GM12865 (cell line): ENCODE results near the gene UPK3B.
"Not testable (repeated sequence)": the region's sequence is repeated elsewhere in the genome, so short reads cannot be mapped to it uniquely, and the experiment has no call there.

Experiments
- DNase-seq: peaks from one replicate; pipeline ENCODE4 v3.0.0; 2010; ENCODE audit warnings: low read depth
- H3K4me3 ChIP-seq: 2 replicates; pipeline ENCODE4 v1.5.1; 2011; ENCODE audit warnings: mild to moderate bottlenecking, low read depth, low read length, control low read depth
- CTCF ChIP-seq: IDR thresholded peaks from 2 replicates; pipeline ENCODE4 v1.5.1; 2011; ENCODE audit warnings: low read length, control low read depth, low read depth, inconsistent platforms; ENCODE audit not compliant: insufficient read depth; ENCODE audit errors: missing control alignments

Gene UPK3B

GRCh38 chr7:76505168-76506080 lies 4.9 kb upstream of the UPK3B start:
- no peak overlapping the region for H3K4me3 ChIP-seq
- no peak for DNase-seq
- TF ChIP-seq CTCF = no peak

GRCh38 chr7:76506081-76506440 lies 4.3 kb upstream of the UPK3B start:
- no peak for DNase-seq
- H3K4me3 ChIP-seq = no peak overlapping the region
- TF ChIP-seq CTCF = no peak

GRCh38 chr7:76506643-76507042 lies 3.7 kb upstream of the UPK3B start:
- not testable (repeated sequence) for H3K4me3 ChIP-seq, DNase-seq

- no peak for DNase-seq
- no peak for TF ChIP-seq CTCF
Measured at GRCh38 chr7:76507723-76508406, 2.5 kb upstream of the UPK3B start.

GRCh38 chr7:76511200-76511910 lies 1.0 kb downstream of the UPK3B start:
- not testable (repeated sequence) for H3K4me3 ChIP-seq, DNase-seq

More at GRCh38 chr7:76507723-76508406, 2.5 kb upstream of the UPK3B start:
- no peak overlapping the region for H3K4me3 ChIP-seq

- H3K4me3 ChIP-seq, DNase-seq: not testable (repeated sequence)
Measured at GRCh38 chr7:76511911-76512885, 1.8 kb downstream of the UPK3B start.

- no peak for TF ChIP-seq CTCF
- no peak overlapping the region for H3K4me3 ChIP-seq
- DNase-seq = no peak
Measured at GRCh38 chr7:76512941-76513816, 2.8 kb downstream of the UPK3B start.
